Activated CD4-positive, alpha-beta memory T cell treated with anti-CD3 and anti-CD28 coated beads, Interleukin-2, amount 10 ng/mL, durations not matched to agents 7 days and 5 days (primary cell): ENCODE data around the gene TENM4. TPM values are rescaled to one million over a fixed set of nuclear protein-coding genes. Genes with fewer than 3 reads are reported as not detected.

Experiments
- CTCF ChIA-PET: fragments of 350-600 bp; sonication (Branson Sonifier 250); formaldehyde crosslinking; loops from one replicate; lab custom pipeline; 2021; ENCODE audit warnings: antibody characterized with exemption, inconsistent platforms; lab: Charles Lee
- POLR2A ChIA-PET: fragments of 350-600 bp; sonication (Branson Sonifier 250); formaldehyde crosslinking; loops from one replicate; lab custom pipeline; 2021; ENCODE audit warnings: antibody characterized with exemption; lab: Charles Lee
- DNase-seq: peaks from one replicate; pipeline ENCODE4 v3.0.0-alpha.2; 2020
- H3K27ac Mint-ChIP-seq: one replicate; pipeline ENCODE4 v1.8.0; 2021; ENCODE audit warnings: mild to moderate bottlenecking, mixed read lengths
- H3K27me3 Mint-ChIP-seq: one replicate; pipeline ENCODE4 v1.8.0; 2021; ENCODE audit warnings: mixed read lengths
- H3K36me3 Mint-ChIP-seq: one replicate; pipeline ENCODE4 v1.8.0; 2021; ENCODE audit warnings: low read depth, mixed read lengths
- H3K4me1 Mint-ChIP-seq: one replicate; pipeline ENCODE4 v1.8.0; 2021; ENCODE audit warnings: mixed read lengths
- H3K4me3 Mint-ChIP-seq: one replicate; pipeline ENCODE4 v1.8.0; 2021; ENCODE audit warnings: mild to moderate bottlenecking, mixed read lengths
- H3K9me3 Mint-ChIP-seq: one replicate; pipeline ENCODE4 v1.8.0; 2021; ENCODE audit warnings: mixed read lengths
- total RNA-seq, 2 experiments: library from RNA; stranded (reverse); gene quantifications; one replicate each; pipeline ENCODE4 v1.2.3, GENCODE V29; 2021

TENM4 gene
- total RNA-seq, 2 experiments from 2014 or later, result not detected

GRCh38 chr11:79174045-79175008, 266.5 kb downstream of the TENM4 start:
- ChIA-PET CTCF (no interaction called here), POLR2A (no interaction called here)
- no peaks in the 10 kb centered on the region for H3K9me3 Mint-ChIP-seq
- no peaks in the 10 kb centered on the region for H3K27me3 Mint-ChIP-seq
- H3K4me3 Mint-ChIP-seq, result no peak overlapping the region
- no peak for DNase-seq
- no peaks in the 10 kb centered on the region for H3K36me3 Mint-ChIP-seq
- no peak overlapping the region for H3K27ac Mint-ChIP-seq
- no peaks in the 10 kb centered on the region for H3K4me1 Mint-ChIP-seq

GRCh38 chr11:79173615-79174014, 267.2 kb downstream of the TENM4 start:
- Mint-ChIP-seq H3K4me3 (no peak overlapping the region), H3K27ac (no peak overlapping the region), H3K9me3 (no peaks in the 10 kb centered on the region), H3K36me3 (no peaks in the 10 kb centered on the region), H3K4me1 (no peaks in the 10 kb centered on the region), H3K27me3 (no peaks in the 10 kb centered on the region)
- ChIA-PET POLR2A (no interaction called here), CTCF (no interaction called here)
- DNase-seq, result no peak

GRCh38 chr11:79170321-79170720, 270.5 kb downstream of the TENM4 start:
- Mint-ChIP-seq H3K9me3 (no peaks in the 10 kb centered on the region), H3K36me3 (no peaks in the 10 kb centered on the region), H3K4me3 (no peak overlapping the region), H3K27ac (no peak overlapping the region), H3K4me1 (no peaks in the 10 kb centered on the region), H3K27me3 (no peaks in the 10 kb centered on the region)
- CTCF ChIA-PET, result no interaction called here
- POLR2A ChIA-PET, result no interaction called here
- no peak for DNase-seq

GRCh38 chr11:79168530-79169110, 272.2 kb downstream of the TENM4 start:
- no peaks in the 10 kb centered on the region for H3K4me1 Mint-ChIP-seq
- CTCF ChIA-PET, result interaction anchor here (1.4 kb wide), 1 partner anchor 523 kb away, joined by 3 read pairs; no protein-coding TSS in a partner anchor
- no peak for DNase-seq
- H3K4me3 Mint-ChIP-seq, result no peak overlapping the region
- no peak overlapping the region for H3K27ac Mint-ChIP-seq
- no peaks in the 10 kb centered on the region for H3K36me3 Mint-ChIP-seq
- H3K27me3 Mint-ChIP-seq, result no peaks in the 10 kb centered on the region
- POLR2A ChIA-PET, result no interaction called here
- no peaks in the 10 kb centered on the region for H3K9me3 Mint-ChIP-seq

- no peak overlapping the region for H3K27ac Mint-ChIP-seq
- H3K4me1 Mint-ChIP-seq, result no peaks in the 10 kb centered on the region
- ChIA-PET POLR2A (no interaction called here), CTCF (no interaction called here)
- no peaks in the 10 kb centered on the region for H3K36me3 Mint-ChIP-seq
- no peak overlapping the region for H3K4me3 Mint-ChIP-seq
- no peaks in the 10 kb centered on the region for H3K9me3 Mint-ChIP-seq
- DNase-seq, result no peak
- H3K27me3 Mint-ChIP-seq, result no peaks in the 10 kb centered on the region
Observed at GRCh38 chr11:79167510-79168188, 273.2 kb downstream of the TENM4 start.

GRCh38 chr11:79165908-79166307, 274.9 kb downstream of the TENM4 start:
- Mint-ChIP-seq H3K4me3 (no peak overlapping the region), H3K27ac (no peak overlapping the region), H3K9me3 (no peaks in the 10 kb centered on the region), H3K4me1 (no peaks in the 10 kb centered on the region), H3K27me3 (no peaks in the 10 kb centered on the region), H3K36me3 (no peaks in the 10 kb centered on the region)
- no peak for DNase-seq
- CTCF ChIA-PET, result no interaction called here
- POLR2A ChIA-PET, result no interaction called here

- no peak overlapping the region for H3K27ac Mint-ChIP-seq
- no peaks in the 10 kb centered on the region for H3K9me3 Mint-ChIP-seq
- H3K4me3 Mint-ChIP-seq, result no peak overlapping the region
- no peaks in the 10 kb centered on the region for H3K36me3 Mint-ChIP-seq
- ChIA-PET POLR2A (no interaction called here), CTCF (no interaction called here)
- no peaks in the 10 kb centered on the region for H3K27me3 Mint-ChIP-seq
- DNase-seq, result no peak
- no peaks in the 10 kb centered on the region for H3K4me1 Mint-ChIP-seq
Observed at GRCh38 chr11:79160791-79161403, 279.9 kb downstream of the TENM4 start.

- Mint-ChIP-seq H3K27me3 (no peaks in the 10 kb centered on the region), H3K36me3 (no peaks in the 10 kb centered on the region), H3K27ac (no peak overlapping the region), H3K9me3 (no peaks in the 10 kb centered on the region), H3K4me3 (no peak overlapping the region), H3K4me1 (no peaks in the 10 kb centered on the region)
- ChIA-PET POLR2A (no interaction called here), CTCF (no interaction called here)
- no peak for DNase-seq
Observed at GRCh38 chr11:79159657-79160450, 281.0 kb downstream of the TENM4 start.

- H3K36me3 Mint-ChIP-seq, result no peaks in the 10 kb centered on the region
- POLR2A ChIA-PET, result no interaction called here
Observed at GRCh38 chr11:79157738-79158137, 283.1 kb downstream of the TENM4 start.

GRCh38 chr11:79156031-79156430, 284.8 kb downstream of the TENM4 start:
- ChIA-PET CTCF (no interaction called here), POLR2A (no interaction called here)
- Mint-ChIP-seq H3K36me3 (no peaks in the 10 kb centered on the region), H3K4me1 (no peaks in the 10 kb centered on the region), H3K4me3 (no peak overlapping the region), H3K27ac (no peak overlapping the region), H3K9me3 (no peaks in the 10 kb centered on the region), H3K27me3 (no peaks in the 10 kb centered on the region)
- no peak for DNase-seq

More at GRCh38 chr11:79157738-79158137, 283.1 kb downstream of the TENM4 start:
- H3K4me1 Mint-ChIP-seq, result no peaks in the 10 kb centered on the region
- H3K4me3 Mint-ChIP-seq, result no peak overlapping the region
- H3K9me3 Mint-ChIP-seq, result no peaks in the 10 kb centered on the region
- CTCF ChIA-PET, result no interaction called here
- H3K27me3 Mint-ChIP-seq, result no peaks in the 10 kb centered on the region
- DNase-seq, result no peak
- H3K27ac Mint-ChIP-seq, result no peak overlapping the region

- CTCF ChIA-PET, result no interaction called here
- H3K27me3 Mint-ChIP-seq, result no peaks in the 10 kb centered on the region
- H3K4me1 Mint-ChIP-seq, result no peaks in the 10 kb centered on the region
Observed at GRCh38 chr11:79155237-79155636, 285.6 kb downstream of the TENM4 start.

GRCh38 chr11:79152511-79152910, 288.3 kb downstream of the TENM4 start:
- no peak overlapping the region for H3K27ac Mint-ChIP-seq
- no peaks in the 10 kb centered on the region for H3K27me3 Mint-ChIP-seq
- no peaks in the 10 kb centered on the region for H3K36me3 Mint-ChIP-seq
- H3K4me1 Mint-ChIP-seq, result no peaks in the 10 kb centered on the region
- no peaks in the 10 kb centered on the region for H3K9me3 Mint-ChIP-seq
- H3K4me3 Mint-ChIP-seq, result no peak overlapping the region
- POLR2A ChIA-PET, result no interaction called here
- no peak for DNase-seq
- CTCF ChIA-PET, result no interaction called here

More at GRCh38 chr11:79155237-79155636, 285.6 kb downstream of the TENM4 start:
- Mint-ChIP-seq H3K9me3 (no peaks in the 10 kb centered on the region), H3K27ac (no peak overlapping the region), H3K4me3 (no peak overlapping the region), H3K36me3 (no peaks in the 10 kb centered on the region)
- POLR2A ChIA-PET, result no interaction called here
- no peak for DNase-seq
